Kidney epithelial cell (primary cell): ENCODE measurements around the gene PTEN. TPM values are rescaled to one million over a fixed set of nuclear protein-coding genes. Genes with fewer than 3 reads are reported as not detected.
"Not testable (repeated sequence)": the region's sequence is repeated elsewhere in the genome, so short reads cannot be mapped to it uniquely, and the experiment has no call there.

Experiments
- DNase-seq: peaks from one replicate; pipeline ENCODE4 v3.0.0-alpha.2; 2010; ENCODE audit warnings: low read depth
- H3K27me3 ChIP-seq: 2 replicates; pipeline ENCODE4 v1.6.0; 2011; ENCODE audit warnings: low read length; ENCODE audit not compliant: control insufficient read depth, insufficient read depth
- H3K36me3 ChIP-seq: 2 replicates; pipeline ENCODE4 v1.5.1; 2011; ENCODE audit warnings: low read length; ENCODE audit not compliant: control insufficient read depth, insufficient read depth
- H3K4me3 ChIP-seq: 2 replicates; pipeline ENCODE4 v1.5.1; 2011; ENCODE audit warnings: low read depth, mild to moderate bottlenecking, control low read depth, low read length
- CTCF ChIP-seq: IDR thresholded peaks from 2 replicates; pipeline ENCODE4 v1.5.1; 2011; ENCODE audit warnings: mild to moderate bottlenecking, moderate library complexity, low read length, control low read depth, inconsistent platforms; ENCODE audit not compliant: insufficient read depth, poor library complexity, severe bottlenecking
- total RNA-seq: library from RNA; depleted of rRNA; stranded (reverse); fragments of >200 nt; gene quantifications from 2 replicates; pipeline ENCODE4 v1.2.3, GENCODE V29; 2015

PTEN gene
- total RNA-seq, 1 donor from 2014 or later = 39.3 TPM

GRCh38 chr10:87896216-87896615 is 32.8 kb downstream of the PTEN start:
- H3K27me3 ChIP-seq = no peaks in the 10 kb centered on the region
- TF ChIP-seq CTCF = no peak

GRCh38 chr10:87897957-87898356 is 34.5 kb downstream of the PTEN start:
- H3K4me3 ChIP-seq, H3K36me3 ChIP-seq, H3K27me3 ChIP-seq, DNase-seq: not testable (repeated sequence)

More at GRCh38 chr10:87896216-87896615, 32.8 kb downstream of the PTEN start:
- Histone ChIP-seq H3K4me3 (no peak overlapping the region), H3K36me3 (no peaks in the 10 kb centered on the region)
- no peak for DNase-seq

- not testable (repeated sequence) for H3K4me3 ChIP-seq, H3K36me3 ChIP-seq, DNase-seq, H3K27me3 ChIP-seq
Measured at GRCh38 chr10:87903396-87903795, 40.0 kb downstream of the PTEN start.

GRCh38 chr10:87913156-87913921 is 49.9 kb downstream of the PTEN start:
- TF ChIP-seq CTCF = no peak
- H3K27me3 ChIP-seq = no peaks in the 10 kb centered on the region
- H3K36me3 ChIP-seq = peaks cover 2% of the 10 kb centered on the region
- H3K4me3 ChIP-seq = no peak overlapping the region
- DNase-seq = no peak

- Histone ChIP-seq H3K27me3 (no peaks in the 10 kb centered on the region), H3K36me3 (peaks cover 2% of the 10 kb centered on the region), H3K4me3 (no peak overlapping the region)
- DNase-seq = no peak
- no peak for TF ChIP-seq CTCF
Measured at GRCh38 chr10:87915406-87915805, 52.0 kb downstream of the PTEN start.

GRCh38 chr10:87915989-87916388 is 52.6 kb downstream of the PTEN start:
- H3K27me3 ChIP-seq = no peaks in the 10 kb centered on the region
- no peak overlapping the region for H3K4me3 ChIP-seq
- DNase-seq = no peak
- peaks cover 2% of the 10 kb centered on the region for H3K36me3 ChIP-seq
- no peak for TF ChIP-seq CTCF

- no peak for DNase-seq
- H3K27me3 ChIP-seq = no peaks in the 10 kb centered on the region
- H3K4me3 ChIP-seq = no peak overlapping the region
- H3K36me3 ChIP-seq = peaks cover 2% of the 10 kb centered on the region
- TF ChIP-seq CTCF = no peak
Measured at GRCh38 chr10:87916515-87916914, 53.1 kb downstream of the PTEN start.
